ENCODE measurements around the gene SIN3A.

SIN3A gene

DNA sequence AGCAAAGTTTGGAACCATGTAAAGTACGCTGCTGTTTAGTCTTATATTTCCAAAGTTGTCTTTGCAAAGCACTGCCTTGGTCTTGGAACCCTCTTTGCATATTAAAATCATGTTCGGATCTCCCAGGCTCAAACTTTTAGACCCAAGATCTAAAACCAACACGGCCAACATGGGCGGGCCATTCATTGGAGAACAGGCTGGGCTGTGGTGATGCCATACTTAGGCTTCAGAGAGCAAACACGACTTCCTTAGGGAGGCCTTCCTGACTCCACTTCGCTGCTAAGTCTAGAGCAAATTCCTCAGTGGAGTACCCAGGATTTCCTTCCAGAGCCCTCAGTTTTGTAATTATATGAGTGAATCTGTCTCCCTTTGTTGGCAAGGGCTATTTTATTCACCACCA, 86.6 kb downstream of the SIN3A start:
- H3K4me1 ChIP-seq (ENCODE audit: low read depth, poor library complexity, severe bottlenecking), result peaks cover 17% of the 10 kb centered on the region
- H4K20me1 ChIP-seq (ENCODE audit: insufficient read depth), result no peaks in the 10 kb centered on the region

GRCh38 chr15:75363786-75364185, 87.7 kb downstream of the SIN3A start:
- Histone ChIP-seq H3K79me2 (ENCODE audit: insufficient read depth, low read depth) (no peaks in the 10 kb centered on the region), H2AFZ (ENCODE audit: low read depth) (no peak overlapping the region), H3K9ac (no peak overlapping the region), H3K4me2 (no peak overlapping the region), H3K4me3 (IDR thresholded peaks at IDR 0.05; ENCODE audit: insufficient read depth, low read depth, low read length) (no peak overlapping the region), H4K20me1 (ENCODE audit: insufficient read depth) (no peaks in the 10 kb centered on the region), H3K27me3 (ENCODE audit: insufficient read depth, low read depth) (no peaks in the 10 kb centered on the region), H3K36me3 (ENCODE audit: insufficient read depth) (no peaks in the 10 kb centered on the region), H3K4me1 (ENCODE audit: low read depth, poor library complexity, severe bottlenecking) (peaks cover 8% of the 10 kb centered on the region), H3K27ac (no peak overlapping the region)
- no peak for TF ChIP-seq CTCF (conservative IDR thresholded peaks at IDR 0.05; ENCODE audit: low read depth, low read length)

More for the DNA sequence above, 86.6 kb downstream of the SIN3A start:
- H3K4me3 ChIP-seq (IDR thresholded peaks at IDR 0.05; ENCODE audit: insufficient read depth, low read depth, low read length), result no peak overlapping the region
- H3K36me3 ChIP-seq (ENCODE audit: insufficient read depth), result no peaks in the 10 kb centered on the region
- no peaks in the 10 kb centered on the region for H3K27me3 ChIP-seq (ENCODE audit: insufficient read depth, low read depth)
- no peak overlapping the region for H3K4me2 ChIP-seq
- H3K27ac ChIP-seq, result no peak overlapping the region
- no peak overlapping the region for H3K9ac ChIP-seq
- no peak overlapping the region for H2AFZ ChIP-seq (ENCODE audit: low read depth)
- peaks cover 6% of the 10 kb centered on the region; the same call in 1 of the 2 replicates for H3K79me2 ChIP-seq (ENCODE audit: insufficient read depth, low read depth)
- no peak for TF ChIP-seq CTCF (conservative IDR thresholded peaks at IDR 0.05; ENCODE audit: low read depth, low read length)

DNA sequence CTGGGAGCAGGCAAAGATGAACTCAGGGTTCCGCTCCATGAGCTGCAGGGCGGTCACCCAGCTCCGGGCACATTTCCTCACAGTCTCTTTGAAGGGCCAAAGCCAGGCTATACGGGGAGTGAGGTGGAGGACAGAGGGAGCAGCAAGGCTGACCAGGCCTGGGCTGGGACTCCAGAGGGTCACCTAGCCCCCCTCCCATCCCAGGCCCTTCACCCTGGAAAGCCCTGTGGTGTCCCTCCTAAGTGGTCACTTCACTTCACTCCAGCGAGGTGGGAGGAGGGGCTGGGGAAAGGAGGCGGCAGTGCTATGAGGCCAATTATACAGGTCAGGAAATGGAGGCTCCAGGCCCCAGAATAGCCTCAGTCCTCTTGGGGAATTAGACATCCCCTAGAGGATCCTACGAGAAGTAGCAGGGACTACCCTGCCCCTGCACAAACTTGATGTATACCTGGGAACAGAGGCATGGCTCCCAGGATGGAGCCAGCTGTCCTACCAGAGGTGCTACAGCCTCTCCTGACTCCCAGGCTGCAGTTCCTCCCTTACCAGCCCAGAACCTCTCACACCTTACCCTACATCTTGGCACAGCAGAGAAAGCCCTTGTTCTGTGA, 88.7 kb downstream of the SIN3A start:
- H4K20me1 ChIP-seq (ENCODE audit: insufficient read depth), result no peaks in the 10 kb centered on the region
- H3K4me1 ChIP-seq (ENCODE audit: low read depth, poor library complexity, severe bottlenecking), result peaks cover 8% of the 10 kb centered on the region
- no peak overlapping the region for H2AFZ ChIP-seq (ENCODE audit: low read depth)
- no peak overlapping the region for H3K27ac ChIP-seq
- no peak overlapping the region for H3K4me2 ChIP-seq
- no peaks in the 10 kb centered on the region for H3K27me3 ChIP-seq (ENCODE audit: insufficient read depth, low read depth)
- no peak overlapping the region for H3K4me3 ChIP-seq (IDR thresholded peaks at IDR 0.05; ENCODE audit: insufficient read depth, low read depth, low read length)
- H3K79me2 ChIP-seq (ENCODE audit: insufficient read depth, low read depth), result no peaks in the 10 kb centered on the region
- H3K9ac ChIP-seq, result no peak overlapping the region
- H3K36me3 ChIP-seq (ENCODE audit: insufficient read depth), result no peaks in the 10 kb centered on the region
- TF ChIP-seq CTCF (conservative IDR thresholded peaks at IDR 0.05; ENCODE audit: low read depth, low read length), result no peak

GRCh38 chr15:75361989-75362641, 89.4 kb downstream of the SIN3A start:
- Histone ChIP-seq H3K9ac (no peak overlapping the region), H2AFZ (ENCODE audit: low read depth) (no peak overlapping the region), H3K36me3 (ENCODE audit: insufficient read depth) (no peaks in the 10 kb centered on the region), H3K4me3 (IDR thresholded peaks at IDR 0.05; ENCODE audit: insufficient read depth, low read depth, low read length) (no peak overlapping the region), H3K27ac (no peak overlapping the region), H3K79me2 (ENCODE audit: insufficient read depth, low read depth) (no peaks in the 10 kb centered on the region), H4K20me1 (ENCODE audit: insufficient read depth) (no peaks in the 10 kb centered on the region), H3K27me3 (ENCODE audit: insufficient read depth, low read depth) (no peaks in the 10 kb centered on the region), H3K4me2 (no peak overlapping the region), H3K4me1 (ENCODE audit: low read depth, poor library complexity, severe bottlenecking) (peaks cover 2% of the 10 kb centered on the region)
- TF ChIP-seq CTCF (conservative IDR thresholded peaks at IDR 0.05; ENCODE audit: low read depth, low read length), result no peak

All from KMS-11 (cell line).